Mesothelial cell of epicardium (in vitro differentiated cells): ENCODE measurements around the gene PNP. TPM values are rescaled to one million over a fixed set of nuclear protein-coding genes. Genes with fewer than 3 reads are reported as not detected.

Experiments used
- DNase-seq, 2 experiments: peaks; one replicate each; pipeline ENCODE4 v3.0.0; 2021; ENCODE audit warnings: low spot score in 2 of 2; ENCODE audit not compliant: unreplicated experiment in 2 of 2
- H3K27ac Mint-ChIP-seq: 2 replicates; pipeline ENCODE4 v1.8.0; 2021; ENCODE audit warnings: mixed read lengths
- H3K27me3 Mint-ChIP-seq: 2 replicates; pipeline ENCODE4 v1.8.0; 2021; ENCODE audit warnings: low read depth, mixed read lengths
- H3K36me3 Mint-ChIP-seq: 2 replicates; pipeline ENCODE4 v1.8.0; 2021; ENCODE audit warnings: mixed read lengths
- H3K4me1 Mint-ChIP-seq: 2 replicates; pipeline ENCODE4 v1.8.0; 2021; ENCODE audit warnings: mixed read lengths
- H3K4me3 Mint-ChIP-seq: 2 replicates; pipeline ENCODE4 v1.8.0; 2021; ENCODE audit warnings: mild to moderate bottlenecking, moderate library complexity, mixed read lengths
- H3K9me3 Mint-ChIP-seq: 2 replicates; pipeline ENCODE4 v1.8.0; 2021; ENCODE audit warnings: mixed read lengths
- total RNA-seq: library from RNA; stranded (reverse); gene quantifications from 3 replicates; pipeline ENCODE4 v1.2.1, GENCODE V29; 2021
- TF ChIP-seq, protein P1 (sequence below): fragments of 200-600 bp; sonication (generic); IDR thresholded peaks from one replicate; pipeline ENCODE4 v1.5.0; 2021; ENCODE audit warnings: antibody characterized with exemption; ENCODE audit not compliant: unreplicated experiment

PNP gene
- total RNA-seq, 1 donor from 2014 or later = 10.3 TPM

DNA sequence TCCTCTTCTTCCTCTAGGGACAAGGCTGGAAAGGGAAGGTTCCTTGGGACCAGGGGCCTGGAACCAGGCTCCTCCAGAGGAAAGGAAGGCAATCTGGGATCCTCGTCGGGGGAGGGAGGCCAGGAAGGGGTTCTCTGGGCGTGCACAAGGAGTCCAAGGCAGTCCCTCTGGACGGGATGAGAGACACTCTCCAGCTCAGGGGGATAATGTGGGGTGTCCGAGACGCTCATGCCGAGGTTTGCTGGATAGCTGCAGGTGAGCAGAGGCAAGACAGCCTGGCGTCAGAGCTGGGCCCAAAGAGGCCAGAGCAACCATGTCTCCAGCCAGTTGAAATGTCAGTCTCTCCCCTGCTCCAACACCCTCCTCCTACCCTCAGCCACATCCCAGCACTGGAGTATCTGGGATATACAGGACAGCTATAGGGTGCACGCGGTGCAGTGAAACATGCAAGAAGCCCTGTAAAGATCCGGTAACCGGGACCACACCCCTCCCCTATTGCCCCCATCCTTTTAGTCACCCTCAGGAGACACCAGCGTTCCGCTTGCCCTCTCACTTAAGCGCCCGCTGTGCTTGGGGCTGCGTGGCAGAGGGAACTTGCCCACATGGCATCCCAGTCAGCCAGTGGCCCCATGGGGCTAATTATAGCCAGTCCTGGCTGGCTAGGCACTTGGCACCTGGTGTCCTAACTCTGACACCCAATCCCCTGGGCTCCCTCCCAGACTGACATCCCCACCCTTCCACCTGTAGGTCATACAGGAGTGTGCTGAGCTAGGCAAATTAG is 33.4 kb upstream of the PNP start, which contains the start of gene KLHL33:
Gene KLHL33, minus strand, starts transcription at position 585 of the 781 bp plus-strand sequence. Its CDS starts 355 bp downstream, at position 230.
- TF ChIP-seq, protein P1, sequence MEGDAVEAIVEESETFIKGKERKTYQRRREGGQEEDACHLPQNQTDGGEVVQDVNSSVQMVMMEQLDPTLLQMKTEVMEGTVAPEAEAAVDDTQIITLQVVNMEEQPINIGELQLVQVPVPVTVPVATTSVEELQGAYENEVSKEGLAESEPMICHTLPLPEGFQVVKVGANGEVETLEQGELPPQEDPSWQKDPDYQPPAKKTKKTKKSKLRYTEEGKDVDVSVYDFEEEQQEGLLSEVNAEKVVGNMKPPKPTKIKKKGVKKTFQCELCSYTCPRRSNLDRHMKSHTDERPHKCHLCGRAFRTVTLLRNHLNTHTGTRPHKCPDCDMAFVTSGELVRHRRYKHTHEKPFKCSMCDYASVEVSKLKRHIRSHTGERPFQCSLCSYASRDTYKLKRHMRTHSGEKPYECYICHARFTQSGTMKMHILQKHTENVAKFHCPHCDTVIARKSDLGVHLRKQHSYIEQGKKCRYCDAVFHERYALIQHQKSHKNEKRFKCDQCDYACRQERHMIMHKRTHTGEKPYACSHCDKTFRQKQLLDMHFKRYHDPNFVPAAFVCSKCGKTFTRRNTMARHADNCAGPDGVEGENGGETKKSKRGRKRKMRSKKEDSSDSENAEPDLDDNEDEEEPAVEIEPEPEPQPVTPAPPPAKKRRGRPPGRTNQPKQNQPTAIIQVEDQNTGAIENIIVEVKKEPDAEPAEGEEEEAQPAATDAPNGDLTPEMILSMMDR = no peak
- Mint-ChIP-seq H3K27me3 (peaks cover 40% of the 10 kb centered on the region), H3K4me3 (peak within 1 kb of the TSS; percentile 37), H3K9me3 (no peaks in the 10 kb centered on the region), H3K27ac (no peak within 1 kb of the TSS), H3K36me3 (no peaks in the 10 kb centered on the region), H3K4me1 (no peaks in the 10 kb centered on the region)
- no peak for DNase-seq

DNA sequence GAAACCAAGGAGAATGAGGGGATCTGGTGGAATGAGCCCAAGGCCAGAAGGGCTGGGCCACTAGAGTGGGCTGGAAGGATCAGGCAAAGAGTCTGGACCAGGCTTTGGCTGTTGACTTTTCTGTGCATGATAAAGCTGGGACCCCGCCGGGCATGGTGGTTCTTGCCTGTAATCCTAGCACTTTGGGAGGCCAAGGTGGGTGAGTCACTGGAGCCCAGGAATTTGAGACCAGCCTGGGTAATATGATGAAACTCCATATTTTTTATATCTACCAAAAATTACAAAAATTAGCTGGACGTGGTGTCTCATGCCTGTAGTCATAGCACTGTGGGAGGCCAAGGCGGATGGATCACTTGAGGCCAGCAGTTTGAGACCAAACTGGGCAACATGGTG is 32.8 kb upstream of the PNP start:
- Mint-ChIP-seq H3K4me3 (no peak overlapping the region), H3K4me1 (no peaks in the 10 kb centered on the region), H3K36me3 (no peaks in the 10 kb centered on the region), H3K27me3 (peaks cover 40% of the 10 kb centered on the region), H3K27ac (no peak overlapping the region), H3K9me3 (no peaks in the 10 kb centered on the region)
- TF ChIP-seq, protein P1 = no peak
- no peak for DNase-seq

DNA sequence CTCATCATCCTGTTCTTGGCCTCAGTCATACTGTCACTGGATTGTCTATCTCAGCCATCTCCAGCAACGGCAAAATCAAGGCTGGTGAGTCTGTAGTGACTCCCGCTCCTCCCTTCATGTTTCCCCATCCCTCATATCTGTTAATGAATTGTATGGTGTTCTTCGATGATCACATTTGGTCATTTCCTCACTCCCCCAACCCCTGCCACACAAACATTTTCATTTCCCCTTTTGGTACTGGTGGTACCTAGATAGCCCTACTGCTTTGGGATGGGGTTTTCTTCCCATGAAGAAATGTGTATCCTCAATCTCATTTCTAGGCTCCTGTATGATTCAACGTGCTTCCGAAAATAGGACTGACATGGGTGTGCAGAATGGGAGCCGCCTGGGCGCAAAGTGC is 30.5 kb upstream of the PNP start:
- peaks cover 11% of the 10 kb centered on the region for H3K36me3 Mint-ChIP-seq
- H3K4me3 Mint-ChIP-seq = no peak overlapping the region
- H3K9me3 Mint-ChIP-seq = peaks cover 5% of the 10 kb centered on the region
- TF ChIP-seq, protein P1 = no peak
- H3K27ac Mint-ChIP-seq = no peak overlapping the region
- no peak for DNase-seq
- H3K27me3 Mint-ChIP-seq = peaks cover 39% of the 10 kb centered on the region
- H3K4me1 Mint-ChIP-seq = no peaks in the 10 kb centered on the region

DNA sequence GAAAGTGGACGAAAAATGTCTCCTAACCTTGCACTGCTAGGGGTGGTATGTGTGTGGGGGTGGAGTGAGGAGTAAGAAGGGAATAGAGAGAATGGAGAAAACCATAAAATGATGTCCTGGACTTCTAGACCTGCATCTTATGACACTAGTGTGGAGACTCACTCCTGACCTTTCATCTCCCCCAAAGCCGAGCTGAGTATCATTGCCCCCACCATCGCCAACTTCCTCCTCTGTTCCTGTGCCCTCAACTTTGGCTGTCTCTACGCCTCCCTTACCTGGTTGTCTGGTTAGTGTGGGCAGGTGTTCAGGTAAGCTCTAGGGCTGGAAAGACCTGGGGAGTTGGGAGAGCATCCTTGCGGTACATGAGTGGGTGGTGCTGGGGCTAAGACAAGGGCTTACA is 28.7 kb upstream of the PNP start:
- peaks cover 11% of the 10 kb centered on the region for H3K36me3 Mint-ChIP-seq
- DNase-seq = no peak
- peaks cover 5% of the 10 kb centered on the region for H3K9me3 Mint-ChIP-seq
- TF ChIP-seq, protein P1 = no peak
- H3K27me3 Mint-ChIP-seq = peaks cover 32% of the 10 kb centered on the region
- H3K27ac Mint-ChIP-seq = no peak overlapping the region
- H3K4me3 Mint-ChIP-seq = no peak overlapping the region
- no peaks in the 10 kb centered on the region for H3K4me1 Mint-ChIP-seq

DNA sequence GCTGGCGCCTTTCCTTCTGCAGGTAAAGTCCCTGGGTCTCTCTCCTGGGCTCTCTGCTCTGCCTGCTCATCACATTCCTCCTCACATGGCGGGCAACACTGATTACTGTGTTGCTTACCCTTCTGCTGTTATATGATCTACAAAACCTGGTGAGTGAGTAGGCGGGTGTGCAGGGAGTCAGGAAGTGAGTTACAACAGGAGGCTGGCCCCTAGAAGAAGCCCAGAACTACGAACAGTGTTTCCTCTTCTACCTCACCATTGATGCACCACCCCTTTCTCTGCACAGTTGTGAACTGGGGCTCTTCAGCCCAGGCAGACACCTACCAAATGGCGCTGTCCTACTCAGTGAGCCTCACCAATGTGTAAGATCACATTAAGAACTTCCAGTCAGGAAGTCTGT is 28.3 kb upstream of the PNP start:
- no peak for DNase-seq
- Mint-ChIP-seq H3K27me3 (peaks cover 28% of the 10 kb centered on the region), H3K27ac (no peak overlapping the region), H3K36me3 (peaks cover 11% of the 10 kb centered on the region), H3K4me3 (no peak overlapping the region), H3K4me1 (no peaks in the 10 kb centered on the region), H3K9me3 (peaks cover 5% of the 10 kb centered on the region)
- TF ChIP-seq, protein P1 = no peak
